ENCODE measurements around the gene CPTP.

The CPTP gene

DNA sequence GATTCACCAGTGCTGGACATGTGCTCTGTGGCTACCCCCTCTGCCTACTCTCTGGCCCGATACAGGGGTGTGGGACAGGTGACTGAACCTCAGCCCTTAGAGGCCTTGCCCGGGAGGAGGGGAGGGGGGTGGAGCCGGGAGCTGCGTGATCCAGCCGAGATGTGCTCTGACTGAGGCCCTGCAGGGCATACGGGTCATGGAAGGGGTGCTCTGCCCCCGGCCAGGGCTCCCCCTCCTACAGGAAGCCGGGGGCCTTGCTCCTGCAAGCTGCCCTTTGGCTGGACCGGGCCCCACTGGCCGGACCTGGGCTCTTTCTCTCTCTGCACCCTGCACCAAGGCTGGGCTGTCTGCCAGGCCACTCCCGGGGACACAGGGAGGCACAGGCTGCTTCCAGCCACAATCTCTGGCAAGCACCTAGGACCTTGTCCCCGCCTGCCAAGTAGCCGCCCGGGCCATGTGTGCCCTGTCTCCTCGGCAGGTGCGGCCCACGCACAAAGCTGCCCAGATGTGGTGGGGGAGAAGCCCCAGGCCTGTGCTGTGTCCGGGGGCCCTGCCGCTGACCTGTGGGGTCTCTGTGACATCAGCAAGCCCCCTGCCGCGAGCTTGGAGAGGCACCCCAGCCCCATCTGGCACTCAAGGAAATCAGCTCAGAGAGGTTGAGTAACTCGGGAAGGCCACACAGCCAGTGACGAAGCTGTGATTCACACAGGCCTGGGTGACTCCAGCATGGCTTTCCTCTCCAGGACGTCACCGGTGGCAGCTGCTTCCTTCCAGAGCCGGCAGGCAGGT is 42.9 kb upstream of the CPTP start:
- H3K27me3 ChIP-seq (ENCODE audit: insufficient read depth, low read length, poor library complexity), result no peaks in the 10 kb centered on the region
- H2AFZ ChIP-seq (ENCODE audit: low read depth, low read length), result no peak overlapping the region
- no peaks in the 10 kb centered on the region for H3K4me1 ChIP-seq (ENCODE audit: insufficient read depth, low read length)
- H3K4me2 ChIP-seq (ENCODE audit: insufficient read depth, low read length), result no peak overlapping the region
- no peaks in the 10 kb centered on the region for H3K36me3 ChIP-seq (ENCODE audit: insufficient read depth, low read length)
- H3K79me2 ChIP-seq (ENCODE audit: insufficient read depth, low read length), result no peaks in the 10 kb centered on the region
- H4K20me1 ChIP-seq (ENCODE audit: insufficient read depth, low read length), result no peaks in the 10 kb centered on the region
- no peak for TF ChIP-seq EZH2 (IDR thresholded peaks at IDR 0.05; ENCODE audit: borderline replicate concordance, low read depth, low read length, severe bottlenecking)
- TF ChIP-seq, protein P1, sequence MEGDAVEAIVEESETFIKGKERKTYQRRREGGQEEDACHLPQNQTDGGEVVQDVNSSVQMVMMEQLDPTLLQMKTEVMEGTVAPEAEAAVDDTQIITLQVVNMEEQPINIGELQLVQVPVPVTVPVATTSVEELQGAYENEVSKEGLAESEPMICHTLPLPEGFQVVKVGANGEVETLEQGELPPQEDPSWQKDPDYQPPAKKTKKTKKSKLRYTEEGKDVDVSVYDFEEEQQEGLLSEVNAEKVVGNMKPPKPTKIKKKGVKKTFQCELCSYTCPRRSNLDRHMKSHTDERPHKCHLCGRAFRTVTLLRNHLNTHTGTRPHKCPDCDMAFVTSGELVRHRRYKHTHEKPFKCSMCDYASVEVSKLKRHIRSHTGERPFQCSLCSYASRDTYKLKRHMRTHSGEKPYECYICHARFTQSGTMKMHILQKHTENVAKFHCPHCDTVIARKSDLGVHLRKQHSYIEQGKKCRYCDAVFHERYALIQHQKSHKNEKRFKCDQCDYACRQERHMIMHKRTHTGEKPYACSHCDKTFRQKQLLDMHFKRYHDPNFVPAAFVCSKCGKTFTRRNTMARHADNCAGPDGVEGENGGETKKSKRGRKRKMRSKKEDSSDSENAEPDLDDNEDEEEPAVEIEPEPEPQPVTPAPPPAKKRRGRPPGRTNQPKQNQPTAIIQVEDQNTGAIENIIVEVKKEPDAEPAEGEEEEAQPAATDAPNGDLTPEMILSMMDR (IDR thresholded peaks at IDR 0.05; ENCODE audit: borderline replicate concordance, extremely low read depth, low read length, poor library complexity, severe bottlenecking), result no peak
- ATAC-seq (ENCODE audit: insufficient read depth, low read depth) (no peak), DNase-seq (no peak)
- H3K9ac ChIP-seq (ENCODE audit: low read depth, low read length), result no peak overlapping the region
- no peaks in the 10 kb centered on the region for H3K9me3 ChIP-seq (ENCODE audit: insufficient read depth, low read length, severe bottlenecking)
- H3K4me3 ChIP-seq (ENCODE audit: low read depth in 1 of 2, low read length in 2 of 2), result no peak overlapping the region
- no peak overlapping the region for H3K27ac ChIP-seq (ENCODE audit: low read length)

DNA sequence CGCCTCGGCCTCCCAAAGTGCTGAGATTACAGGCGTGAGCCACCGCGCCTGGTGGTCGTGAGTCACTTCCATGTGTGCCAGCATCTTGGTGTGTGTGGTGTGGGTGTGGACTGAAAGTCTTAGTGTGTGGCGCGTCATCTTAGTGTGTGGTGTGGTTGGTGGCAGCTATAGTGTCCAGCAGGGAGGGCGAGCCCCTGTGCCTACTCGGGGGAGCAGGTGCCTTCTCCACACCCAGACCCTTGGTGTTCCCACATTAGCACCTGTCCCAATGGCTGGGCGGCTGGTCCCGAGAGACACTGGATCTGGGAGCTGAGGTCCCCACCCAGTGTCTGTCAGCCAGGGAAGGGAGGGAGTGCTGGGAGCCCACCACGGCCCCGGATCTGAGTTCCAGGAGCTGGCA is 41.6 kb upstream of the CPTP start:
- Histone ChIP-seq H3K4me1 (ENCODE audit: insufficient read depth, low read length) (no peaks in the 10 kb centered on the region), H3K27ac (ENCODE audit: low read length) (no peak overlapping the region), H3K4me3 (ENCODE audit: low read depth in 1 of 2, low read length in 2 of 2) (no peak overlapping the region), H3K9ac (ENCODE audit: low read depth, low read length) (no peak overlapping the region), H3K79me2 (ENCODE audit: insufficient read depth, low read length) (no peaks in the 10 kb centered on the region), H3K9me3 (ENCODE audit: insufficient read depth, low read length, severe bottlenecking) (no peaks in the 10 kb centered on the region), H3K36me3 (ENCODE audit: insufficient read depth, low read length) (no peaks in the 10 kb centered on the region), H3K4me2 (ENCODE audit: insufficient read depth, low read length) (no peak overlapping the region), H4K20me1 (ENCODE audit: insufficient read depth, low read length) (no peaks in the 10 kb centered on the region), H2AFZ (ENCODE audit: low read depth, low read length) (no peak overlapping the region), H3K27me3 (ENCODE audit: insufficient read depth, low read length, poor library complexity) (no peaks in the 10 kb centered on the region)
- TF ChIP-seq EZH2 (IDR thresholded peaks at IDR 0.05; ENCODE audit: borderline replicate concordance, low read depth, low read length, severe bottlenecking), result no peak
- TF ChIP-seq, protein P1 (IDR thresholded peaks at IDR 0.05; ENCODE audit: borderline replicate concordance, extremely low read depth, low read length, poor library complexity, severe bottlenecking), result no peak
- ATAC-seq (ENCODE audit: insufficient read depth, low read depth), result no peak
- no peak for DNase-seq

DNA sequence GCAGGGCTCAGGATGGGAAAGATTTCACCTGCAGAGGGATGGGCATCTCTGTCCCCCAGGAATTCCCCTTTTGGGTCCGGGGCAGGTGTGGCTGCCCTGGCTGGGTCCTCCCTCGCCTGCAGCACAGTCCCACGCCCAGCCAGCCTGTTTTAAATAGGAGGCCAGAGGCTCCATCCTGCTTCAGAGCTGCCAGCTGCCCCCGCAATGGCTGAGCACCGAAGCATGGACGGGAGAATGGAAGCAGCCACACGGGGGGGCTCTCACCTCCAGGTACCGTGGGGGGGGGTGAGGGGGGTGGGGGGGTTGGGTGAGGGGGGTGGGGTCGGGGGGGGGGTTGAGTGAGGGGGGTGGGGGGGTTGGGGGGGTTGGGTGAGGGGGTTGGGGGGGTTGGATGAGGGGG is 40.8 kb upstream of the CPTP start:
- TF ChIP-seq EZH2 (IDR thresholded peaks at IDR 0.05; ENCODE audit: borderline replicate concordance, low read depth, low read length, severe bottlenecking), result no peak
- TF ChIP-seq, protein P1 (IDR thresholded peaks at IDR 0.05; ENCODE audit: borderline replicate concordance, extremely low read depth, low read length, poor library complexity, severe bottlenecking), result peak; percentile 6
- Histone ChIP-seq H3K4me3 (ENCODE audit: low read depth in 1 of 2, low read length in 2 of 2) (no peak overlapping the region), H2AFZ (ENCODE audit: low read depth, low read length) (no peak overlapping the region), H3K9me3 (ENCODE audit: insufficient read depth, low read length, severe bottlenecking) (no peaks in the 10 kb centered on the region), H3K9ac (ENCODE audit: low read depth, low read length) (no peak overlapping the region), H3K4me1 (ENCODE audit: insufficient read depth, low read length) (no peaks in the 10 kb centered on the region), H4K20me1 (ENCODE audit: insufficient read depth, low read length) (no peaks in the 10 kb centered on the region), H3K27me3 (ENCODE audit: insufficient read depth, low read length, poor library complexity) (no peaks in the 10 kb centered on the region), H3K4me2 (ENCODE audit: insufficient read depth, low read length) (no peak overlapping the region), H3K27ac (ENCODE audit: low read length) (no peak overlapping the region), H3K36me3 (ENCODE audit: insufficient read depth, low read length) (no peaks in the 10 kb centered on the region), H3K79me2 (ENCODE audit: insufficient read depth, low read length) (no peaks in the 10 kb centered on the region)
- DNase-seq (no peak), ATAC-seq (ENCODE audit: insufficient read depth, low read depth) (no peak)

Data from DND-41 (cell line).